AG10803 (cell line): ENCODE results near the gene AP5Z1.

ENCODE experiments used
- DNase-seq: peaks from one replicate; pipeline ENCODE4 v3.0.0; 2010; ENCODE audit warnings: low read depth
- H3K4me3 ChIP-seq: 2 replicates; pipeline ENCODE4 v1.5.1; 2011; ENCODE audit warnings: mild to moderate bottlenecking, low read length, control low read depth
- TF ChIP-seq, protein P1 (sequence below): conservative IDR thresholded peaks from 2 replicates; pipeline ENCODE4 v1.5.1; 2011; ENCODE audit warnings: mild to moderate bottlenecking, low read length, control low read depth, inconsistent platforms

The AP5Z1 gene

GRCh38 chr7:4830176-4830575, 54.8 kb downstream of the AP5Z1 start:
- no peak overlapping the region for H3K4me3 ChIP-seq
- TF ChIP-seq, protein P1, sequence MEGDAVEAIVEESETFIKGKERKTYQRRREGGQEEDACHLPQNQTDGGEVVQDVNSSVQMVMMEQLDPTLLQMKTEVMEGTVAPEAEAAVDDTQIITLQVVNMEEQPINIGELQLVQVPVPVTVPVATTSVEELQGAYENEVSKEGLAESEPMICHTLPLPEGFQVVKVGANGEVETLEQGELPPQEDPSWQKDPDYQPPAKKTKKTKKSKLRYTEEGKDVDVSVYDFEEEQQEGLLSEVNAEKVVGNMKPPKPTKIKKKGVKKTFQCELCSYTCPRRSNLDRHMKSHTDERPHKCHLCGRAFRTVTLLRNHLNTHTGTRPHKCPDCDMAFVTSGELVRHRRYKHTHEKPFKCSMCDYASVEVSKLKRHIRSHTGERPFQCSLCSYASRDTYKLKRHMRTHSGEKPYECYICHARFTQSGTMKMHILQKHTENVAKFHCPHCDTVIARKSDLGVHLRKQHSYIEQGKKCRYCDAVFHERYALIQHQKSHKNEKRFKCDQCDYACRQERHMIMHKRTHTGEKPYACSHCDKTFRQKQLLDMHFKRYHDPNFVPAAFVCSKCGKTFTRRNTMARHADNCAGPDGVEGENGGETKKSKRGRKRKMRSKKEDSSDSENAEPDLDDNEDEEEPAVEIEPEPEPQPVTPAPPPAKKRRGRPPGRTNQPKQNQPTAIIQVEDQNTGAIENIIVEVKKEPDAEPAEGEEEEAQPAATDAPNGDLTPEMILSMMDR: peak; percentile 85
- peak; percentile 57 for DNase-seq

DNA sequence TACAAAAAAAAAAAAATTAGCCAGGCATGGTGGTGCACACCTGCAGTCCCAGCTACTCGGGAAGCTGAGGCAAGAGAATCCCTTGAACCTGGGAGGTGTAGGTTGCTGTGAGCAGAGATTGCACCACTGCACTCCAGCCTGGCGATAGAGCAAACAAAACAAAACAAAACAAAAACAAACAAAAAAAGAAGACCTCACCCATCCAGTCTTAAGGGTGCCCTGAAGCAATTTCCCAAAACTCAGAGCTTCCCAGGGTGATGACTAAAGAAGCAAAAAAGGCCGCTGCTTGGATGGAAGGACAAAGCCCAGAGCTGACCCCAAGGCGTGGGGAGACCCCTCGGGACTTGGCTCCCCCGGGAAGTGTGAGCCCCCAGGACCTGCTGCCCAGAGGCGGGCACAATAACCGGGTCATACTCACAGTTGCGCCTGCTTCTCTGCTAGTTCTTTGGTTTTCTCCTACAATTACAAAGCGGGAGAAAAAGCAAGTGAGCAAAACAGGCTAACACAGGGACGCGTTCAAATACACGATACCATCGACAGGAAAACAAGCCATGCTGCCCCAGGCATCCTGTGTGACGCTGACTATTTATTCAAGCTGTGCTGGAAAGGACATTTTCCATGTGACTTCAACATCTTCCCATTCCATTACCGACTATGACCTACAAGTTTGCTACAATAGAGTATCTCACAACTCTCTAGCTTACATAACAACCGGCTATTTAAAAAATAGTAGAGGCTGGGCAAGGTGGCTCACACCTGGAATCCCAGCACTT, 56.5 kb downstream of the AP5Z1 start:
- TF ChIP-seq, protein P1: no peak
- DNase-seq: no peak
- H3K4me3 ChIP-seq: no peak overlapping the region

DNA sequence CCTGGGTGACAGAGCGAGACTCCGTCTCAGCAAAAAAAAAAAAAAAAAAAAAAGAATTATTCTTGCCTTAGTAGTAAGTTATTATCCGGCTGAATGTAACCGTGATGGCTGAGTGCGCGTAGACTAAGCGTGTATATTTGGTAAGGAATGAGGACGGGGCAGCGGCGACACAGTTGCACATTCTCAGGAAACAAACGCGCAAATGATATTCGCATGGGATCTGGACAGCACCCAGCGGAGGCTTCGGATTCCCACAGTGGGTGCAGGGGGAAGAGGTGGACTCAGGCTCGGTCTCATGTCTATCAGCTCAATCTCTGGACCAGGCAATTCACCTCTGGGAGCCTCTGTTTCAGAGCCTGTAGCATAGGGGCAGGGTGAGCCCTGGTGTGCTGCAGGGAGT, 57.3 kb downstream of the AP5Z1 start:
- DNase-seq: no peak
- no peak overlapping the region for H3K4me3 ChIP-seq
- TF ChIP-seq, protein P1: no peak

GRCh38 chr7:4833176-4833575, 57.8 kb downstream of the AP5Z1 start:
- DNase-seq: no peak
- TF ChIP-seq, protein P1: no peak
- no peak overlapping the region for H3K4me3 ChIP-seq

- TF ChIP-seq, protein P1: no peak
- no peak overlapping the region for H3K4me3 ChIP-seq
- DNase-seq: no peak
Measured at GRCh38 chr7:4833691-4834600, 58.5 kb downstream of the AP5Z1 start.

- no peak for DNase-seq
- no peak overlapping the region for H3K4me3 ChIP-seq
- TF ChIP-seq, protein P1: no peak
Measured at GRCh38 chr7:4834601-4835397, 59.4 kb downstream of the AP5Z1 start.
